ENCODE data around the gene GABBR2.
"Not testable (repeated sequence)": the region's sequence is repeated elsewhere in the genome, so short reads cannot be mapped to it uniquely, and the experiment has no call there.

GABBR2 gene

GRCh38 chr9:98684816-98685215 is 23.9 kb downstream of the GABBR2 start:
- not testable (repeated sequence) for DNase-seq

- DNase-seq: no peak
These were observed 30.4 kb downstream of the GABBR2 start for GRCh38 chr9:98678244-98678842.

- DNase-seq: no peak
These were observed 35.1 kb downstream of the GABBR2 start for GRCh38 chr9:98673681-98674080.

GRCh38 chr9:98667005-98667640 is 41.6 kb downstream of the GABBR2 start:
- DNase-seq: no peak

GRCh38 chr9:98665501-98665900 is 43.2 kb downstream of the GABBR2 start:
- no peak for DNase-seq

- DNase-seq: no peak
These were observed 48.2 kb downstream of the GABBR2 start for GRCh38 chr9:98660541-98660940.

GRCh38 chr9:98658951-98659351 is 49.8 kb downstream of the GABBR2 start:
- DNase-seq: no peak

GRCh38 chr9:98657897-98658296 is 50.8 kb downstream of the GABBR2 start:
- DNase-seq: no peak

GRCh38 chr9:98656511-98656910 is 52.2 kb downstream of the GABBR2 start:
- DNase-seq: no peak

GRCh38 chr9:98655428-98655827 is 53.3 kb downstream of the GABBR2 start:
- DNase-seq: not testable (repeated sequence)

- DNase-seq: peak; percentile 63
These were observed 54.5 kb downstream of the GABBR2 start for GRCh38 chr9:98654247-98654646.

- DNase-seq: no peak
These were observed 56.0 kb downstream of the GABBR2 start for GRCh38 chr9:98652741-98653140.

- DNase-seq: no peak
These were observed 56.4 kb downstream of the GABBR2 start for GRCh38 chr9:98652302-98652701.

- no peak for DNase-seq
These were observed 61.5 kb downstream of the GABBR2 start for GRCh38 chr9:98647236-98647635.

- DNase-seq: no peak
These were observed 64.7 kb downstream of the GABBR2 start for GRCh38 chr9:98644011-98644410.

GRCh38 chr9:98642661-98643312 is 65.9 kb downstream of the GABBR2 start:
- DNase-seq: no peak

- no peak for DNase-seq
These were observed 67.0 kb downstream of the GABBR2 start for GRCh38 chr9:98641695-98642094.

GRCh38 chr9:98640394-98640793 is 68.3 kb downstream of the GABBR2 start:
- no peak for DNase-seq

GRCh38 chr9:98639133-98639532 is 69.6 kb downstream of the GABBR2 start:
- no peak for DNase-seq

- no peak for DNase-seq
These were observed 71.4 kb downstream of the GABBR2 start for GRCh38 chr9:98637381-98637780.

GRCh38 chr9:98635374-98635773 is 73.4 kb downstream of the GABBR2 start:
- no peak for DNase-seq

- DNase-seq: no peak
These were observed 73.9 kb downstream of the GABBR2 start for GRCh38 chr9:98634685-98635336.

- DNase-seq: no peak
These were observed 75.9 kb downstream of the GABBR2 start for GRCh38 chr9:98632839-98633238.

- no peak for DNase-seq
These were observed 81.4 kb downstream of the GABBR2 start for GRCh38 chr9:98627296-98627695.
